Measurements from ENCODE around the gene EFCAB7. TPM values are rescaled to one million over a fixed set of nuclear protein-coding genes. Genes with fewer than 3 reads are reported as not detected.

Gene EFCAB7
- total RNA-seq, 1 experiment from 2014 or later = 3.0 TPM

DNA sequence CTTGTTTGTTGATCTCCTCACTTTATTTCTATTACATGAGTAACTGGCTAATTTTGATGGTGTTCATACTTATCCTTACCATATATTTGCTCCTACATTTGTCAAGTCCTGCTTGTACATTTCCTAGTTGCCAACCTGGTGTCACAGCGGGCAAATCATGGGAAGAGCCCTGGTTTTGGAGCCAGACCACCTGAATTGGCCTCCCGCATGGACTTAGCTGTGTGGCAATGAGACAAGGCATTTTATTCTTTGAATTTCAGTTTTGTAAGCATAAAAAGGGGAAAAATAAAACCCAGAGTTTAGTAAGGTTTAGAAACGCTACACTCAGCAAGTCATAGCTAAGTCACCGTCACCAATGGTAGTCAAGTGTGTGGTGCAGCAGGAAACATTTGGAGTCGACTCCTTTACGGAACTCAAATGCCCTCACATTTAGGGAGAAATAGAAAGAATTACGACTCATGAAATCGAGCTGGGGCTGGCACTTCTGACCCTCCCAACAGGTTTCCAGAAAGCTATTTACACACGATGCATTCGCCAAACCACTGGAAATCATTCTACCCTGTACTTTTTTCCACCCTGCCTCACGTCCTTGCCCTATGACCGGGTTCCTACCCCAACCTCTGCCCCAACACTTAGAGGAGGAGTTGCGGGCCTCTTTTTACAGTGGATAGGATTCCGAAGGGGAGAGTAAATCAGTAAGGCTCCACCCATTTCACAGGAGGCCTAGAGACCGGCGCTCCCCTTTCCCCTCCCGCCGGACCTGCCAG, 69.4 kb downstream of the EFCAB7 start:
- Histone ChIP-seq H4K5ac (ENCODE audit: insufficient read length, low read depth, low read length) (no peak overlapping the region), H3K18ac (ENCODE audit: insufficient read length, low read depth, low read length) (no peak overlapping the region), H2BK12ac (ENCODE audit: insufficient read length, low read depth, low read length) (no peak overlapping the region), H3K4ac (ENCODE audit: low read depth, low read length) (no peak overlapping the region), H3T11ph (ENCODE audit: low read length) (no peak overlapping the region), H4K91ac (ENCODE audit: insufficient read length, low read depth, low read length) (no peak overlapping the region), H4K8ac (replicated peaks; ENCODE audit: insufficient read length, low read depth, low read length) (no peak overlapping the region), H3K56ac (ENCODE audit: insufficient read length, low read depth, low read length) (no peak overlapping the region), H2BK15ac (ENCODE audit: low read depth, low read length) (no peak overlapping the region), H3K27ac (ENCODE audit: insufficient read length, low read depth, low read length) (no peak overlapping the region), H3K9me3 (ENCODE audit: control insufficient read depth, low read depth, low read length) (no peaks in the 10 kb centered on the region), H3K4me1 (ENCODE audit: insufficient read depth, low read length) (peaks cover 3% of the 10 kb centered on the region; the same call in 1 of the 2 replicates), H3K23me2 (ENCODE audit: insufficient read length, low read depth, low read length, poor library complexity, severe bottlenecking) (peaks cover 16% of the 10 kb centered on the region), H2BK20ac (ENCODE audit: low read depth, low read length, poor library complexity, severe bottlenecking) (no peak overlapping the region), H2AFZ (ENCODE audit: low read length) (peak overlapping the region; percentile 71), H4K20me1 (ENCODE audit: control insufficient read depth, insufficient read depth, insufficient read length) (no peaks in the 10 kb centered on the region), H2AK5ac (ENCODE audit: insufficient read length, low read length) (no peak overlapping the region), H2BK5ac (ENCODE audit: insufficient read length, low read length) (no peak overlapping the region), H3K27me3 (ENCODE audit: insufficient read depth, low read length) (no peaks in the 10 kb centered on the region), H3K14ac (ENCODE audit: insufficient read depth, low read length) (no peak overlapping the region), H3K79me2 (ENCODE audit: insufficient read depth, low read length) (no peaks in the 10 kb centered on the region), H3K23ac (ENCODE audit: insufficient read length, low read depth, low read length) (no peak overlapping the region), H3K4me2 (ENCODE audit: insufficient read depth, insufficient read length, low read length) (peak overlapping the region; percentile 93), H3K9ac (ENCODE audit: extremely low read depth, insufficient read length, low read length) (peak overlapping the region; percentile 40), H2BK120ac (ENCODE audit: low read depth, low read length, poor library complexity, severe bottlenecking) (no peak overlapping the region), H3K79me1 (ENCODE audit: insufficient read depth, low read depth, low read length, poor library complexity, severe bottlenecking) (no peaks in the 10 kb centered on the region)
- H3K9me3 Mint-ChIP-seq = no peaks in the 10 kb centered on the region
- TF ChIP-seq, protein P1, sequence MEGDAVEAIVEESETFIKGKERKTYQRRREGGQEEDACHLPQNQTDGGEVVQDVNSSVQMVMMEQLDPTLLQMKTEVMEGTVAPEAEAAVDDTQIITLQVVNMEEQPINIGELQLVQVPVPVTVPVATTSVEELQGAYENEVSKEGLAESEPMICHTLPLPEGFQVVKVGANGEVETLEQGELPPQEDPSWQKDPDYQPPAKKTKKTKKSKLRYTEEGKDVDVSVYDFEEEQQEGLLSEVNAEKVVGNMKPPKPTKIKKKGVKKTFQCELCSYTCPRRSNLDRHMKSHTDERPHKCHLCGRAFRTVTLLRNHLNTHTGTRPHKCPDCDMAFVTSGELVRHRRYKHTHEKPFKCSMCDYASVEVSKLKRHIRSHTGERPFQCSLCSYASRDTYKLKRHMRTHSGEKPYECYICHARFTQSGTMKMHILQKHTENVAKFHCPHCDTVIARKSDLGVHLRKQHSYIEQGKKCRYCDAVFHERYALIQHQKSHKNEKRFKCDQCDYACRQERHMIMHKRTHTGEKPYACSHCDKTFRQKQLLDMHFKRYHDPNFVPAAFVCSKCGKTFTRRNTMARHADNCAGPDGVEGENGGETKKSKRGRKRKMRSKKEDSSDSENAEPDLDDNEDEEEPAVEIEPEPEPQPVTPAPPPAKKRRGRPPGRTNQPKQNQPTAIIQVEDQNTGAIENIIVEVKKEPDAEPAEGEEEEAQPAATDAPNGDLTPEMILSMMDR (conservative IDR thresholded peaks at IDR 0.05) = no peak
- peaks cover 12% of the 10 kb centered on the region for H3K27me3 Mint-ChIP-seq (ENCODE audit: low read depth)
- peaks cover 11 to 12% of the 10 kb centered on the region in 2 experiments for H3K4me1 Mint-ChIP-seq
- peak overlapping the region in 1 of 3 experiments; percentile 40; a peak in 1 of 7 replicates for H3K27ac Mint-ChIP-seq
- no peak for DNase-seq
- no CpG with 5 or more reads among the region's 18 CpGs for whole genome bisulfite sequencing (ENCODE audit: extremely low coverage, insufficient read length, low lambda C conversion rate)
- H3K4me3 Mint-ChIP-seq = peak overlapping the region; percentile 92 to 95
- no peaks in the 10 kb centered on the region for H3K36me3 Mint-ChIP-seq (ENCODE audit: insufficient read depth in 1 of 3, low read depth in 3 of 3)
